GM19240 (cell line): ENCODE data around the gene MB.

Experiments used
- DNase-seq: peaks from one replicate; pipeline ENCODE4 v3.0.0; 2011; ENCODE audit warnings: low spot score; ENCODE audit not compliant: insufficient read length

The MB gene

GRCh38 chr22:35597692-35598395, 19.3 kb downstream of the MB start:
- DNase-seq, result no peak

- DNase-seq, result no peak
Observed at GRCh38 chr22:35596821-35597220, 20.3 kb downstream of the MB start.

- no peak for DNase-seq
Observed at GRCh38 chr22:35594686-35595085, 22.4 kb downstream of the MB start.

- DNase-seq, result no peak
Observed at GRCh38 chr22:35593891-35594470, 23.1 kb downstream of the MB start.

GRCh38 chr22:35593071-35593890, 23.8 kb downstream of the MB start:
- DNase-seq, result no peak

GRCh38 chr22:35592418-35592967, 24.6 kb downstream of the MB start:
- no peak for DNase-seq

GRCh38 chr22:35591714-35592417, 25.3 kb downstream of the MB start:
- no peak for DNase-seq

- DNase-seq, result no peak
Observed at GRCh38 chr22:35590634-35591295, 26.4 kb downstream of the MB start.

- no peak for DNase-seq
Observed at GRCh38 chr22:35589756-35590093, 27.4 kb downstream of the MB start.

GRCh38 chr22:35589071-35589755, 27.9 kb downstream of the MB start:
- DNase-seq, result no peak

- DNase-seq, result no peak
Observed at GRCh38 chr22:35587896-35588295, 29.2 kb downstream of the MB start.

GRCh38 chr22:35587447-35587870, 29.7 kb downstream of the MB start:
- no peak for DNase-seq

GRCh38 chr22:35586771-35587170, 30.4 kb downstream of the MB start:
- no peak for DNase-seq

- peak; percentile 87 for DNase-seq
Observed at GRCh38 chr22:35582861-35583670, 34.1 kb downstream of the MB start.

- no peak for DNase-seq
Observed at GRCh38 chr22:35582218-35582860, 34.8 kb downstream of the MB start.

GRCh38 chr22:35581023-35581413, 36.1 kb downstream of the MB start:
- no peak for DNase-seq

GRCh38 chr22:35580351-35581022, 36.6 kb downstream of the MB start:
- no peak for DNase-seq

GRCh38 chr22:35578836-35579575, 38.1 kb downstream of the MB start:
- no peak for DNase-seq
